Ascending aorta (tissue), 2 donors: Measurements from ENCODE around the gene SCN2B. TPM values are rescaled to one million over a fixed set of nuclear protein-coding genes. Genes with fewer than 3 reads are reported as not detected.

Source experiments
- DNase-seq, 2 donors: peaks; one replicate each; pipeline ENCODE4 v3.0.0-alpha.2; 2019; ENCODE audit warnings: low spot score in 2 of 2
- H3K27ac ChIP-seq, 2 donors: fragments of 200-600 bp; sonication (generic); one replicate each; pipeline ENCODE4 v1.5.1; 2016 to 2017; ENCODE audit warnings: mild to moderate bottlenecking in 1 of 2
- H3K27me3 ChIP-seq: fragments of 200-600 bp; sonication (generic); one replicate; pipeline ENCODE4 v1.5.1; 2017
- H3K36me3 ChIP-seq, 2 donors: fragments of 200-600 bp; sonication (generic); one replicate each; pipeline ENCODE4 v1.5.1; 2016
- H3K4me1 ChIP-seq, 2 donors: fragments of 200-600 bp; sonication (generic); one replicate each; pipeline ENCODE4 v1.5.1; 2016 to 2017; ENCODE audit warnings: mild to moderate bottlenecking in 1 of 2
- H3K4me3 ChIP-seq, 2 donors: fragments of 200-600 bp; sonication (generic); one replicate each; pipeline ENCODE4 v1.5.1; 2016 to 2017; ENCODE audit warnings: mild to moderate bottlenecking in 1 of 2
- H3K9me3 ChIP-seq, 2 donors: fragments of 200-600 bp; sonication (generic); one replicate each; pipeline ENCODE4 v1.5.1; 2016
- intact Hi-C: fragments of 100-400 bp; cut with DNase I; formaldehyde crosslinking; loops from one replicate; pipeline ENCODE4 v1.15.1; 2023
- total RNA-seq: library from RNA; depleted of rRNA; stranded (reverse); fragments of >200 nt; gene quantifications from one replicate; pipeline ENCODE4 v1.1.0, GENCODE V29; 2016
- TF ChIP-seq, protein P1 (sequence below), 3 experiments: fragments of 200-600 bp in 2 of 3; fragments of 450-650 bp in 1 of 3; sonication (generic) in 2 of 3; IDR thresholded peaks; one replicate each; pipeline ENCODE4 v1.5.1; 2016 to 2019; ENCODE audit warnings: antibody characterized with exemption in 3 of 3, mild to moderate bottlenecking in 1 of 3, moderate library complexity in 1 of 3

The SCN2B gene
- total RNA-seq, 1 donor from 2014 or later: 0.11 TPM

DNA sequence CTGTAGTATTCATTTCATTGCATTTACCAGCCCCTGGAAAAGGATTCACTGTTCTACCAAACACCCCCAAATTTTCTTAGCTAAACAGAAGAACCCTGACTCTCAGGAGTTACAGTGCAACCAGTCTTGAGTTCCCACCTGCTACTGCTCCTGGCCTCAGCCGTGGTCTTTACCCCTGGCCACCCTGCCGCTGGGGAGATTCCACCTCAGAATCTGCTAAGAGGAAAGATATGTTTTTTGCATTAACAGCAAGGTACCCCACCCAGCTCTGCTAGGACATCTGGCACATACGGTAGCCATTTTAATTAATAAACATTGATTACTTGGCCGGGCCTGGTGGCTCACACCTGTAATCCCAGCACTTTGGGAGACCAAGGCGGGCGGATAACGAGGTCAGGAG lies 39.3 kb upstream of the SCN2B start:
- Histone ChIP-seq H3K27ac (no peak overlapping the region), H3K36me3 (no peaks in the 10 kb centered on the region), H3K9me3 (no peaks in the 10 kb centered on the region), H3K4me1 (no peaks in the 10 kb centered on the region), H3K27me3 (no peaks in the 10 kb centered on the region), H3K4me3 (no peak overlapping the region)
- intact Hi-C loops: no loop called here
- TF ChIP-seq, protein P1, sequence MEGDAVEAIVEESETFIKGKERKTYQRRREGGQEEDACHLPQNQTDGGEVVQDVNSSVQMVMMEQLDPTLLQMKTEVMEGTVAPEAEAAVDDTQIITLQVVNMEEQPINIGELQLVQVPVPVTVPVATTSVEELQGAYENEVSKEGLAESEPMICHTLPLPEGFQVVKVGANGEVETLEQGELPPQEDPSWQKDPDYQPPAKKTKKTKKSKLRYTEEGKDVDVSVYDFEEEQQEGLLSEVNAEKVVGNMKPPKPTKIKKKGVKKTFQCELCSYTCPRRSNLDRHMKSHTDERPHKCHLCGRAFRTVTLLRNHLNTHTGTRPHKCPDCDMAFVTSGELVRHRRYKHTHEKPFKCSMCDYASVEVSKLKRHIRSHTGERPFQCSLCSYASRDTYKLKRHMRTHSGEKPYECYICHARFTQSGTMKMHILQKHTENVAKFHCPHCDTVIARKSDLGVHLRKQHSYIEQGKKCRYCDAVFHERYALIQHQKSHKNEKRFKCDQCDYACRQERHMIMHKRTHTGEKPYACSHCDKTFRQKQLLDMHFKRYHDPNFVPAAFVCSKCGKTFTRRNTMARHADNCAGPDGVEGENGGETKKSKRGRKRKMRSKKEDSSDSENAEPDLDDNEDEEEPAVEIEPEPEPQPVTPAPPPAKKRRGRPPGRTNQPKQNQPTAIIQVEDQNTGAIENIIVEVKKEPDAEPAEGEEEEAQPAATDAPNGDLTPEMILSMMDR (IDR thresholded peaks at IDR 0.05): no peak
- no peak for DNase-seq

DNA sequence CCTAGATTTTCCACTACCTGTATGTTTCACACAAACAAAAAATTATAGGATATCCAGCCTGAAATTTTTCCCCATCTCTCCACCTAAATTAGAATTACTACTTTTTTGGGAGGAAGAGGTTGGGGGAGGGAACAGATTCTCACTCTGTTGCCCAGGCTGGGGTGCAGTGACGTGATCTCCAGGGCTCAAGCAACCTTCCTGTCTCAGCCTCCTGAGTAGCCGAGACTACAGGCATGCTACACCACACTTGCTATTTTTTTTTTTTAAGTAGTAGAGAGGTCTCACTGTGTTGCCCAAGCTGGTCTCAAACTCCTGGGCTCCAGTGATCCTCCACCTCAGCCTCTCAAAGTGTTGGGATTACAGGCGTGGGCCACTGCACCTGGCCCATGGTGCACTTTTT lies 38.8 kb upstream of the SCN2B start:
- intact Hi-C loops: no loop called here
- H3K27me3 ChIP-seq: no peaks in the 10 kb centered on the region
- H3K27ac ChIP-seq: no peak overlapping the region
- no peak overlapping the region for H3K4me3 ChIP-seq
- TF ChIP-seq, protein P1 (IDR thresholded peaks at IDR 0.05): no peak
- DNase-seq: no peak
- no peaks in the 10 kb centered on the region for H3K9me3 ChIP-seq
- H3K4me1 ChIP-seq: no peaks in the 10 kb centered on the region
- no peaks in the 10 kb centered on the region for H3K36me3 ChIP-seq

DNA sequence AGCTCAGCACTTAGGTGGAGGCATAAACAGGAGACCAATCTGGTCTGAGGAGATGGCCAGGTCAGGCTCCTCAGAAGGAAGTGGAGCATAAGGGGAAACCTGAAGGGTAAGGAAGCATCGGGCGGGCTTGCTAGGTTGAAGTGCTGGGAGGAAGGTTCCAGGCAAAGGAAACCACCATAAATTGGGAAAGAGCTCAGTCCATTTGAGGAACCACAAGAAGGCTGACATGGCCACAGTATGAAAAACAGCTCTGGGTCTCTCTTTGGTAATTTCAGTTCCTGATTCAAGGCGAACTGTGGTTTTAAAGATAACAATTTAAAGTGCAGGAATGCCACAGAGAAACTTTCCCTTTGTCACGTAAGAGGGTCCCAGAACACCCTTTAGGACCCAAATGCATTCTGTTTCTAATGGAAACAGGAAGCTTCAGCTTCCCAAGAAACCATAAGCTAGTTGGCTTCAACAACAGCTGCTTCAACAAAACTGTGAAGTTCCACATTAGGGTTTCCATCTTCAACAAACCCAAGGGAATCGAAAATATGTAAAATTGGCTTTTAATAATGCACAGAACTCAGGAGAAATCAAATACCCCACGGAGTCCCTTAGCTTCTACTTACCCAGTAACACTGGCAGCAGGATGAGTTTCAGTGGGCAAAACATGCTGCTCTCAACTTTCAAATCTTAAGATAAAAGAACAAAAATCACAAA lies 37.9 kb upstream of the SCN2B start:
- Histone ChIP-seq H3K27me3 (no peaks in the 10 kb centered on the region), H3K4me3 (no peak overlapping the region)
- DNase-seq: no peak

DNA sequence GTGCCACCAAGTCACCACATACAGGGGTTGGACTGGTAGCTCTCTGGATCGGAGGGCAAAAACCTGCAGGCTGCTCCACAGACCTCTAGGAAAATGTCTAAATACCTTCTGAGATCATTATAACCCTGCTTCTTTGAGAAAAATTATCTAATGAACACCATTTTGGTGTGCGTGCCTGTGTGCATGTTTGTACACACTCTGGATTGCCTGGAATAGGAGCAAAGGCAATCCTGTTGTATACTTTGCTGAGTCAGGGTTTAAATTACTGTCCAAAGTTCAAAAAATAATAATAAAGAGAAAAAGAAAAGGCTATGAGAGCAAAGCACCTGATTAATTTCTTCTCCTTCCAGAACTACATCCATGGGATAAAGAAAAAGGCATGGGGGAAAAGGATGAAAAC lies 37.3 kb upstream of the SCN2B start:
- TF ChIP-seq, protein P1 (IDR thresholded peaks at IDR 0.05): no peak
- Histone ChIP-seq H3K9me3 (no peaks in the 10 kb centered on the region), H3K27ac (no peak overlapping the region), H3K36me3 (no peaks in the 10 kb centered on the region), H3K4me3 (no peak overlapping the region), H3K27me3 (no peaks in the 10 kb centered on the region), H3K4me1 (no peaks in the 10 kb centered on the region)
- intact Hi-C loops: no loop called here
- DNase-seq: no peak

More for the DNA sequence above, 37.9 kb upstream of the SCN2B start:
- H3K9me3 ChIP-seq: no peaks in the 10 kb centered on the region
- TF ChIP-seq, protein P1 (IDR thresholded peaks at IDR 0.05): no peak
- intact Hi-C loops: no loop called here
- H3K27ac ChIP-seq: no peak overlapping the region
- no peaks in the 10 kb centered on the region for H3K36me3 ChIP-seq
- H3K4me1 ChIP-seq: no peaks in the 10 kb centered on the region

DNA sequence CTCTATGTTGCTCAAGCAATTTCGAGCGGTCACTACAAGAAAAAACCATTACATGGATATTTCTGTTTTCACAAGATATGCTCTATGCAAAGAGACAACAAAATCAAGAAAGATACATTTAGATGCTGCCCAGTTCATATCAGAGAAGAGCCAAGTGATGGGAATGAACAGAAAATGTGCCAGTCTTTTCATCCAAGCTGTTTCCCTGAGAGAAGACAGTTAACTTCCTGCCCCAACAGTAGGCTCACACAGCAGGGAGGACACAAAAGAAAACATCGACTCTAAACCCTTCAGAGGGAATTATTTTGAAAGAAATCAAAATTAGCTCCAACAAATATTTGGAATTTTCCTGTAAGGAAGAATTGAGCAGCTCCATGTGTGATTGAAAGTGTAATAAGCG lies 36.8 kb upstream of the SCN2B start:
- Histone ChIP-seq H3K9me3 (no peaks in the 10 kb centered on the region), H3K4me1 (no peaks in the 10 kb centered on the region), H3K27me3 (no peaks in the 10 kb centered on the region), H3K36me3 (no peaks in the 10 kb centered on the region), H3K4me3 (no peak overlapping the region), H3K27ac (no peak overlapping the region)
- DNase-seq: no peak
- intact Hi-C loops: no loop called here
- TF ChIP-seq, protein P1 (IDR thresholded peaks at IDR 0.05): no peak

DNA sequence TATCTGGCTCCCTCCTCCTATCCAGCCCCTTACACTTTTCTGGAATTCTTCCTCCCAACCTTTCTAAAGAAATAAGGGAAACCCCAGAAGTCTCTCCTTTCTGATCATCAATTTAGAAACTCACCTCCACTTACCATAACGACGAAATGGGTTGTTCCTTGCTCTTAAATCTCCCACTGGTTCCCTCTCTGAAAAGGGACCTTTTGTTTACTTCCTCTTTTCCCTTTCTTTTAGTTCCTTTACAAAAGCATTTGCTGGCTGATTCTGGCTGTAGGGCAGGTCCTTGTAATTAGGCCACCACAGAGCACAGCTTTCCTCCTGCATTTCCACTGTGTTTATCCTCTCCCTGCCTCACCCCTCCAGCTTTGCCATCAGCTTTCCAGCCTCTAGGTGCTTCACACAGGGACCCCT lies 36.3 kb upstream of the SCN2B start:
- Histone ChIP-seq H3K9me3 (no peaks in the 10 kb centered on the region), H3K27me3 (no peaks in the 10 kb centered on the region), H3K36me3 (no peaks in the 10 kb centered on the region), H3K4me1 (no peaks in the 10 kb centered on the region), H3K27ac (no peak overlapping the region), H3K4me3 (no peak overlapping the region)
- no peak for DNase-seq
- intact Hi-C loops: no loop called here
- TF ChIP-seq, protein P1 (IDR thresholded peaks at IDR 0.05): no peak
